ENCODE data around the gene MCCC1.

MCCC1 gene

GRCh38 chr3:183100376-183100775, 1.1 kb upstream of the MCCC1 start:
- peak overlapping the region; percentile 70 for H3K27ac ChIP-seq

GRCh38 chr3:183099838-183100204, 525 bp upstream of the MCCC1 start:
- TF ChIP-seq ZFX (IDR thresholded peaks at IDR 0.05; ENCODE audit: borderline replicate concordance), result no peak
- TF ChIP-seq CTCF (IDR thresholded peaks at IDR 0.05), result no peak

More at GRCh38 chr3:183100376-183100775, 1.1 kb upstream of the MCCC1 start:
- TF ChIP-seq ZFX (IDR thresholded peaks at IDR 0.05; ENCODE audit: borderline replicate concordance) (no peak), CTCF (IDR thresholded peaks at IDR 0.05) (no peak)

GRCh38 chr3:183098536-183099025, 715 bp downstream of the MCCC1 start:
- TF ChIP-seq ZFX (IDR thresholded peaks at IDR 0.05; ENCODE audit: borderline replicate concordance), result no peak
- no peak for TF ChIP-seq CTCF (IDR thresholded peaks at IDR 0.05)
- H3K27ac ChIP-seq, result peak overlapping the region; percentile 70

More at GRCh38 chr3:183099838-183100204, 525 bp upstream of the MCCC1 start:
- peak overlapping the region; percentile 70 for H3K27ac ChIP-seq

- H3K27ac ChIP-seq, result no peak overlapping the region
- TF ChIP-seq CTCF (IDR thresholded peaks at IDR 0.05) (no peak), ZFX (IDR thresholded peaks at IDR 0.05; ENCODE audit: borderline replicate concordance) (no peak)
Observed at GRCh38 chr3:183094711-183095110, 4.6 kb downstream of the MCCC1 start.

GRCh38 chr3:183092256-183092655, 7.0 kb downstream of the MCCC1 start:
- H3K27ac ChIP-seq, result no peak overlapping the region
- no peak for TF ChIP-seq CTCF (IDR thresholded peaks at IDR 0.05)
- no peak for TF ChIP-seq ZFX (IDR thresholded peaks at IDR 0.05; ENCODE audit: borderline replicate concordance)

GRCh38 chr3:183087184-183087583, 12.1 kb downstream of the MCCC1 start:
- TF ChIP-seq ZFX (IDR thresholded peaks at IDR 0.05; ENCODE audit: borderline replicate concordance) (no peak), CTCF (IDR thresholded peaks at IDR 0.05) (no peak)
- no peak overlapping the region for H3K27ac ChIP-seq

GRCh38 chr3:183085634-183086390, 13.5 kb downstream of the MCCC1 start:
- H3K27ac ChIP-seq, result no peak overlapping the region
- TF ChIP-seq CTCF (IDR thresholded peaks at IDR 0.05) (peak; percentile 67), ZFX (IDR thresholded peaks at IDR 0.05; ENCODE audit: borderline replicate concordance) (no peak)

All from 22Rv1 (cell line).